HFFc6 (cell line): ENCODE data around the gene MYRF. TPM values are rescaled to one million over a fixed set of nuclear protein-coding genes. Genes with fewer than 3 reads are reported as not detected.

Experiments
- DNase-seq: peaks from one replicate; pipeline ENCODE4 v3.0.0-alpha.2; 2018
- H3K27ac Mint-ChIP-seq: 2 replicates; pipeline ENCODE4 v1.8.0; 2020; ENCODE audit warnings: mild to moderate bottlenecking, mixed read lengths
- H3K27me3 Mint-ChIP-seq: 2 replicates; pipeline ENCODE4 v1.8.0; 2021; ENCODE audit warnings: mild to moderate bottlenecking, moderate library complexity, mixed read lengths; ENCODE audit not compliant: insufficient read depth
- H3K36me3 Mint-ChIP-seq: 2 replicates; pipeline ENCODE4 v1.8.0; 2021; ENCODE audit warnings: low read depth, mixed read lengths
- H3K4me1 Mint-ChIP-seq: 2 replicates; pipeline ENCODE4 v1.8.0; 2020; ENCODE audit warnings: low read depth, mixed read lengths
- H3K4me3 Mint-ChIP-seq: 2 replicates; pipeline ENCODE4 v1.8.0; 2020; ENCODE audit warnings: mild to moderate bottlenecking, moderate library complexity, mixed read lengths
- H3K9me3 Mint-ChIP-seq: 2 replicates; pipeline ENCODE4 v1.8.0; 2020; ENCODE audit warnings: mild to moderate bottlenecking, mixed read lengths
- CTCF ChIP-seq: fragments of 200-600 bp; sonication (generic); IDR thresholded peaks from 2 replicates; pipeline ENCODE4 v1.5.0; 2021; ENCODE audit warnings: antibody characterized with exemption, mild to moderate bottlenecking
- total RNA-seq, 6 experiments: library from RNA; stranded (reverse); fragmentation: NEBNext Ultra II Directional; extraction: Animal tissue kit (Norgen Biotek cat#: 25700); gene quantifications; 2 replicates in 1 of 6; 3 replicates in 5 of 6; pipeline ENCODE4 v1.2.3, GENCODE V29; 2021

Gene MYRF
- total RNA-seq, 6 experiments from 2014 or later = 0.24 to 0.67 (median 0.53) TPM

- Mint-ChIP-seq H3K4me1 (peaks cover 17% of the 10 kb centered on the region), H3K4me3 (no peak overlapping the region), H3K9me3 (no peaks in the 10 kb centered on the region), H3K36me3 (no peaks in the 10 kb centered on the region), H3K27me3 (peaks cover 14% of the 10 kb centered on the region), H3K27ac (no peak overlapping the region)
- DNase-seq = no peak
- TF ChIP-seq CTCF = no peak
Measured at GRCh38 chr11:61716478-61717285, 35.8 kb upstream of the MYRF start.

GRCh38 chr11:61717286-61718033, 35.0 kb upstream of the MYRF start:
- TF ChIP-seq CTCF = no peak
- peak overlapping the region; percentile 84 for H3K4me3 Mint-ChIP-seq

GRCh38 chr11:61718046-61718531, 34.3 kb upstream of the MYRF start:
- Mint-ChIP-seq H3K36me3 (no peaks in the 10 kb centered on the region; the same call in 1 of the 2 replicates), H3K4me1 (peaks cover 17% of the 10 kb centered on the region), H3K27ac (peak overlapping the region; percentile 84), H3K4me3 (peak overlapping the region; percentile 84), H3K27me3 (peaks cover 14% of the 10 kb centered on the region), H3K9me3 (no peaks in the 10 kb centered on the region)
- DNase-seq = no peak
- TF ChIP-seq CTCF = no peak

More at GRCh38 chr11:61717286-61718033, 35.0 kb upstream of the MYRF start:
- no peaks in the 10 kb centered on the region for H3K9me3 Mint-ChIP-seq
- no peak for DNase-seq
- H3K27me3 Mint-ChIP-seq = peaks cover 14% of the 10 kb centered on the region
- H3K36me3 Mint-ChIP-seq = no peaks in the 10 kb centered on the region; the same call in 1 of the 2 replicates
- H3K27ac Mint-ChIP-seq = peak overlapping the region; percentile 84
- peaks cover 17% of the 10 kb centered on the region for H3K4me1 Mint-ChIP-seq

GRCh38 chr11:61718621-61719302, 33.7 kb upstream of the MYRF start:
- Mint-ChIP-seq H3K36me3 (no peaks in the 10 kb centered on the region; the same call in 1 of the 2 replicates), H3K9me3 (no peaks in the 10 kb centered on the region), H3K27ac (peak overlapping the region; percentile 84), H3K4me3 (peak overlapping the region; percentile 84), H3K4me1 (peaks cover 17% of the 10 kb centered on the region), H3K27me3 (peaks cover 12% of the 10 kb centered on the region)
- peak; percentile 42 for DNase-seq
- TF ChIP-seq CTCF = no peak

GRCh38 chr11:61719978-61720377, 32.5 kb upstream of the MYRF start:
- Mint-ChIP-seq H3K9me3 (no peaks in the 10 kb centered on the region), H3K4me3 (no peak overlapping the region), H3K36me3 (no peaks in the 10 kb centered on the region; the same call in 1 of the 2 replicates), H3K4me1 (peaks cover 17% of the 10 kb centered on the region), H3K27me3 (peaks cover 9% of the 10 kb centered on the region), H3K27ac (no peak overlapping the region)
- no peak for TF ChIP-seq CTCF
- DNase-seq = no peak
